GM18873 (cell line): ENCODE data around the gene TRAF1.

Experiments used
- ATAC-seq: cut with Tn5 transposase; IDR thresholded peaks from one replicate; pipeline ENCODE4 v1.9.1; 2021; ENCODE audit warnings: mild to moderate bottlenecking, moderate library complexity, moderate number of reproducible peaks; ENCODE audit not compliant: unreplicated experiment, low FRiP score

Gene TRAF1

DNA sequence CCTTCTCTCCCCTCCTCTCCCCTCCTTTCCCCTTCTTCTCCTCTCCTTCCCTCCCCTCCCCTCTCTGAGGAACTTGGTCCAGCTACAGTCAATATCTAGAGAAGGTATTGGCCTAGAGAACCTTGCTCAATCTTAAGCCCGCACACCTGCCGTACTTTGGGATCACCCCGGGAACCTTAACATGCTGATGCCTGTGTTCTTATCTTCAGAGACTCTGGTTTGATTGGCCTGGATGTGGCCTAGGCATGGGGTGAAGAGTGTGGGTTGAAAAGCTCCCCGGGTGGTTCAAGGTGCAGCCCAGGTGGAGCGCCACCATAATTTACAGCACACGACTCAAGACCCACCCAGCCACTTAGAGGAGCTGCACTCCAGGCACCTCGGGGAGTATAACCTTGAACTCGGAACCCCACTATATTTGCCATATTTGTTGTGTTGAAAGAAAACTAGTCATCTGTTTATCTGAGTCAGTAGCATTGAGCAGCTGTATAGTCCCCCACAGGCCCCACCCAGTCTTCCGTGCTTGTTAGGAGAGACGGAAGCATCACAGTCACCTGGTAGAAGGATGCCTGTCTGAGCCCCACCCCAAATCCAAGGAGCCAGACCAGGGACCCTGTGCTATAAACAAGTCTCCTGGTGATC is 35.2 kb downstream of the TRAF1 start:
- no peak for ATAC-seq

DNA sequence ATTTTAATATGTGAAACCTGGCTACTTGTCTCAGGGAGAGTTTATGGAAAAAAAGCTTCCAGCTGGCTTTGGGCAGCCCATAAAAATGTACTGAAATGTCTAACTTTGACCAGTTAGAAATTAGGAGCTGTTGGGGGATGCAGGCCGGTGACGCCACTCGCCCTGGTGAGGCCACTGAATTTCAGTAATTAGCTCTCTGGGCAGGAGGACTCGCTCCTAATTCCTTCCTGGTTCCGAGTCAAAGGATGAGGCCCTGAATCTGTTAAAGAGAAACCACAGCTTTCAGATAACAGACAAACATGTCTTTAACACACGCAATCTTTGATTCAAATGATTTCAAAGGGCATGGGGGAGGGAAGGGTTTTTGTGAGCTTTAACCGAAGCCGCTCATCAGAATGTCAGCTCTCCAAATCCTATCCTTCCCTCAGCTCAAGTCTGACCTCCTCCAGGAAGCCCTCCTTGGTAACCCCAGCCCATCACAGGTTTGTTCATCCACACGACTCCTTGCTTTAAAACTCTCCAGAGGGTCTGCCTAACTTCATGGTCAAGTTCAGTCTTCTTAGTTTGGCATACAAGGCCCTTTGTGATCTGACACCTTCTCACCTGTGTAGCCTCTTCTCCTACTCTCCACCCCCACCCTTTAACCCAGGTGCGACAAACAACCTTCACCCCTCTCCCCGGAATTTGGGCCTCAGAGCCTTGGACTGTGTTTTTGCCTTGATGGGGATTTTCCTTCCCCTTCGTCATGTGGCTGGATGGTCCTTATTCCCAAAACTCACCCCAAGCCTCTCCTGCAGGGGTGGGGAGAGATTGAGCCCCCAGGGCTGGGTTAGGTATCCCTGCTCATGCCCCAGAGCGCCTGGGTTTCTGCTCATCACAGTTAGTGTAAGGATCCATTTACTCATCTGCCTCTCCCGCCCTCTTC is 36.0 kb downstream of the TRAF1 start:
- no peak for ATAC-seq

DNA sequence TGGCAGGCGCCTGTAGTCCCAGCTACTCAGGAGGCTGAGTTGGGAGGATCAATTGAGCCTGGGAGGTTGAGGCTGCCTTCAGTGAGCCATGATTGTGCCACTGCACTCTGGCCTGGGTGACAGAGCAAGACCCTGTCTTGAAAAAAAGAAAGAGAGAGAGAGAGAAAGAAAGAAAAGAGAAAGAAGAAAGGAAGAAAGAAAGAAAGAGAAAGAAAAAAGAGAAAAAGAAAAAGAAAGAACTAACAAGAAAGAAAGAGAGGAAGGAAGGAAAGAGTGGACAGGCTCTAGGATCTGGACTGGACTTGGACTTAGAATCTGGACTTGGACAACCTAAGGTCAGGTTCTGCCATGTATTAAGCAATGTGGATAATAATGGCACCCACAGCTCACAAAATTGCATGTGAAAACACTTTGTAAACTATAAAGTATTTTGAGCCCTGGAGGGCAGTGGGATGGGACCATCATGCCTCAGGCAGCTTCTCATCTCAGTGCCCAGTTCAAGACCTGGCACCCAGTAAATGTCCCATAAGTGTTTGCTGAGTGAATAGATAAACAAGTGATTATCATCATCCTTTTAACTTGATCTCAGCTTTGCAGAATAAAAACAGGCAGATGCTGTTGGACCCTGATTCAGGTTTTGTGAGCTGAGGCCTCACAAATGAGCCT is 36.9 kb downstream of the TRAF1 start:
- no peak for ATAC-seq

DNA sequence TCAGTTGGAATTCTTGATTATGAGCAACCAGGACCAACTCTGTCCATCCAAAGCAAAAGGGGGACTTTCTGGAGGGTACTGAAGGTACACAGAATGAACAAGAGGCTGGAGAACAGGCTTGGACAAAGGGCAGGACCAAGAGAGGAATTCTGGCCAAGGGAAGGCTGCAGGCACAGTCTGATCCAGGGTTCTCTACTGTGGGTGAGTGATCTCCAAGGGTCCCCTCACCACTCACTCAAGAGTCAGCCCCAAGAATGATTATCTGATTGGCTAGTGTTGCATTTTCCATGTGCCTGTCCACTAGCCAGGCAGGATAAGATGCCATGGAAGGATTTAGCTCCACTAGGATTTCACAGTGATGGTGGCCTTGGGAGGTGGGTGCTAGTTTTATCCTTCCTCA is 38.0 kb downstream of the TRAF1 start:
- ATAC-seq: no peak

DNA sequence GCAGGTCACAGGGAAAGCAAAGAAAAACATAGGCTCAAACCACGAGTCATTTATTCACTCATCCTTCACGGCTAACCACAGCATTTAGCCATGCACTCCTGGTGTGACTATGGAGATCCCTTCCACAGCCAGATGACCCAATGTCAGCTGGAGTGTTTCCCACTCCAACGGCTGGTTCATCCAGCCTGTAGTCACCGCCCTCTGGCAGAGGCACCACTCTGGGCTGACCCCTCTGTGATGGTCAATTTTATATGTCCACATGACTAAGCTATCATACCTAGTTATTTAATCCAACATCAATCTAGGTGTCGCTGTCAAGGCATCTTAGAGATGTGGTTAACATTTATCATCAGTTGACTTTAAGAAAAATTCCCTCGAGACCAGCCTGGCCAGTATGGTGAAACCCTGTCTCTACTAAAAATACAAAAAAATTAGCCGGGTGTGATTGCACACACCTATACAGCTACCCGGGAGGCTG is 40.1 kb downstream of the TRAF1 start:
- ATAC-seq: no peak

DNA sequence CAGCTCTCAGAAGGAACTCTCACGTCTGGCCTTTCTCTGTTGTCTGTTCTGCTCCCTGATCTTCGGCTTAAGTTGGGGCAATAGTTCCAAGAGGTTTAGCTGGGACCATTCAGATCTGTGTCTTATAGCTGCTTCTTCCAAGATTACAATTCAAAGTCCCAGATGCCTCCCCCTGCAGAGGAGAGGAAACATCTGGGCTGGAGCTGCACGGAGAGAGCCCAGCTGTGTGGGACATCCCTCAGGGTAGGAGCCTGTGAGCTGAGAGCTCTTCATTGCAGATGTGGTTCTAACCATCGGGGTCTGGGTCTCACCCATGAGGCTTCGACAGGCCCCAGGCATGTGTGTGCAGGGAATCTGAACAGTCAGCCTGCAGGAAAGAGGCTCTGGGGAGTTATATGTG is 40.6 kb downstream of the TRAF1 start:
- no peak for ATAC-seq

DNA sequence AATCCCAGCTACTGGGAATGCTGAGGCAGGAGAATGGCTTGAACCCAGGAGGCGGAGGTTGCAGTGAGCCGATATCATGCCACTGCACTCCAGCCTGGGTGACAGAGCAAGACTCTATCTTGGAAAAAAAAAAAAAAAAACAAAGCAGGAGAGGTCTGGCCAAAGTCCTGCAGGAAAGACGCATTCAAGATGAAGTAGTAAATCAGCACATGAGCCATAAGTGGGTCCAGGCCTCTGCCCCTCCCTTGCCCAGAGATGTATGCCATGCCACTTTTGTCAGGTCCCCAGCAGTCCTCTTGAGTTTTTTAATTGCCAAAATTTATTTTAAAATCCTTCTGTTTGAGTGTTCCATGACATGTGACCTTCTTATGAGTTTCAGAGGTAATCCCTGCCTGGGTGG is 41.1 kb downstream of the TRAF1 start:
- no peak for ATAC-seq

DNA sequence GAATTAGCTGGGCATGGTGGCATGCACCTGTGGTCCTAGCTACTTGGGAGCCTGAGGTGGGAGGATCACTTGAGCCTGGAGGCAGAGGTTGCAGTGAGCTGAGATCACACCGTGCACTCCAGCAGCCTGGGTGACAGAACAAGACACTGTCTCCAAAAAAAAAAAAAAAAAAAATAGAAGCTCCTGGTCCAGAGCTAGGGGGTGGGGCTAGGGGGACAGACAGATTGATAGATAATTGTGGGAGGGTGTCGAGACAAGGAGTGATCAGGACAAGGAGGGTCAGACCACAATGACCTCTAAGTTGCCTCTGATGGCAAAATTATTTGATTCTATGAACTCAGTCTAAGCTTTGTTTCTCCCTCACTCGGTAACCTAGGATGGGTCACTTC is 43.0 kb downstream of the TRAF1 start:
- no peak for ATAC-seq

DNA sequence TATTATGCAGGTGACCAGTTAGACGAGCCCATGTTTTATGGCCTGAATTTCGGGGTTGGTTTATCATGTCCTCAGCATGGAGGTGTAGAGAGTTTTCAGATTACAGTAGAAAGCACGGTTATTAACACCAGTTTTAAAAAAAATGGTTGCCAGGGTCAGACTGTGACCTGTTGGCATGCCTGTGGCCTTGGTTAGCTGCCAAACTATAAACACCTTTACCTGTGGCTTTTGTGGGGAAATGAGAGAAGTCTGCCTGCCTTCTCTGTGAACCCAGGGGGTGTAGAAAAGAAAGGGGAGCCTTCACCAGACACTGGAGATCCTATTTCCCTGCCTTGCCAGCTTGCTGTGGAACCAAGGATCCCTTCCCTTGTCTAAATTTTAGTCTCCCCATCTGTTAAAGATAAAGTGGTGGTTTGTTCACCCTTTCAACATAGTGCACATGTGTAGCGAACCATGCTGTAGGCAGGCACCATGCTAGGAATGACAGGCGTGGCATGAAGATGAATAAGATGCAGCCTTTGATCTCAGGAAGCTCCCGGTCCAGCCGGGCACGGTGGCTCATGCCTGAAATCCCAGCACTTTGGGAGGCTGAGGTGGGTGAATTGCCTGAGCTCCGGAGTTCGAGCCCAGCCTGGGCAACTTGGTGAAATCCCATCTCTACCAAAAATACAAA is 43.5 kb downstream of the TRAF1 start:
- ATAC-seq: no peak

DNA sequence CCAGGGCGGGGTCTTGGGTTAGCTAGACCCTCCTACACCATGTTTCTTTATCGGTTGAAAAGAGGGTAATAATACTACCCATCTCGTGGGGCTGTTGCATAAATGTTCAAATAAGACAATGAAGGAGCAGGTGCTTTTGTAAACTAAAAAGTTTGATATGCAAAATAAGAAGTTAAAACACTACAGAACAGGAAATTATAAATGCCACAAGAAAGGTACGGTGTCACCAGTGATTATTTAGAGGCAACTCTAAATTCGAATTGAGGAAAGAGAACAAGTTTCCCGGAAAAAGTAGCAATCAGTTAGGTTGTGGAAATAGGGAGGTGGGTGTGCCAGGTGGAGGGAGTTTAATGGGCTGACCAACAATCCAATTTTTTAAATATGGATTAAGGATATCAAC is 47.1 kb downstream of the TRAF1 start:
- no peak for ATAC-seq

DNA sequence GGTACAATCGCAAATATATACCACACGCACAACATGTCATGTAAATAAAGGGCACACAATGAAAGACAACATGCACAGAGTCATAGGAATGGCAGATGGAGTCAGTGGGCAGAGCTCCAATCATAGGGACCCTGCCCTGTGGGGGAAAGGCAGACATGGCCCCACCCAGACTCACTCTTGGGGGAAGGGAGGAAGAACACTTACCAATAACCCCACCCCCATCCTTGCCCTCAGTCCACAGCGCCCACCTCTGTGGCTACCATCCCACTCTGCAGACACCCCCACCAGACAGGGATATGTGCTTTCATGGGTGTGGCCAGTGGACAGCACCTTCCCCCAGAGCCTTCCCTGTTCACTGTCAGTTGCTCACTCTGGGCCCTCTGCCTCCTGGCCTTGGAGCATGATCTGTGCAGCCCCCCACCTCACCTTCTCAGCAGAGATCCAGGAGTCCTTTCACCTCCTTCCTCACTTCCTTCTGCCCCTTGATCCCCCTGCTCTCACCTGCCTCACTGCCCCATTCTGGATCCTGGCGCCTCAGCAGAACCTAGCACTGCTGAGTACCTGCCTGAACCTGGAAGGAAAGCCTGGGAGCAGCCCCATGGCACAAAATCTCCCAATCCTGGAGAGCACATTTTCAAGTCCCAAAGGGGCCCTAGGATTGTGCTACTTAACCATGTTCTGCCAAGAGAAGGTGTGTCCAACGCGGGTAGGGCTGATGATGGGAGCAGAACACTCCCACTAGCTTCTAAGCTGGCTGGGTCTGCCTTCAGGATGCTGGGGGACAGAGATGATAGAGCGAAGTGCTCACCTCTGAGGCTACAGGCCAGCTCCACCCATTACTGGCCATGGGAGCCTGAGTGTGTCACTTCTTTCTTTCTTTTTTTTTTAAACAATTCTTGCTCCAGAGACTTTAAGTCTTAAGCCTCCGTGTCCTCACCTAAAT is 48.1 kb downstream of the TRAF1 start:
- no peak for ATAC-seq

DNA sequence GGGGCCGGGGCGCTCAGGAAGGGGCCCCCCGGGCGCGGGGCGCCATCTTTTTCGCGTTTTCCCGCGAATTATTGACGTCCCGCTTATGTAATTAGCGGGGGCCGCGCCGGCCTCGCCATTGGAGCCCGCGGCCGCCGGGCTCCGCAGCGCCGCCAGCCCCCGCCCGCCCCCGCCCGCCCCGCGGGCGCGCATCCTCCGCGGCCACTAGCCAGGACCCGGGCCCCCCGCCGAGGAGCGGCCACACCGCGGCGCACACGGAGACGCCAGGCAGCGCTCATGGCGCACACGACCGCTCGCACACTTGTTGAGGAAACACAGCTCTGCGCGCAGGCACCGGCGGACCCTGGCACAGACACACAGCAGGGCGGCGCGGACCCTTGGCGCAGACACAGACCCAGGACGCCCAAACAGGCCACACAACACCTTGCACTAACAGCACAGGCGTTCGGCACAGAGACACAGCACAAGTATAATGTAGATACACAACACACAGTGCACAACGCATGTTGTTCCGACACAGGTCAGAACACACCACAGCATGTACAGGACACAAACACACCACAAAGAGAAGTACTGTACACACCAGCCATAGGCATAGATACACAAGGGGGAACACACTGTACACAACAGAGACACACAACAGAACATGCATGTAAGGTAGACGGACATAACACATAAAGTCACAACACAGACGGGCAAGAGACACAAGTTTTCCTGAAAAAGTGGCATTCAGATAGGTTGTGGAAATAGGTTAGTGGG is 49.1 kb downstream of the TRAF1 start:
- no peak for ATAC-seq

DNA sequence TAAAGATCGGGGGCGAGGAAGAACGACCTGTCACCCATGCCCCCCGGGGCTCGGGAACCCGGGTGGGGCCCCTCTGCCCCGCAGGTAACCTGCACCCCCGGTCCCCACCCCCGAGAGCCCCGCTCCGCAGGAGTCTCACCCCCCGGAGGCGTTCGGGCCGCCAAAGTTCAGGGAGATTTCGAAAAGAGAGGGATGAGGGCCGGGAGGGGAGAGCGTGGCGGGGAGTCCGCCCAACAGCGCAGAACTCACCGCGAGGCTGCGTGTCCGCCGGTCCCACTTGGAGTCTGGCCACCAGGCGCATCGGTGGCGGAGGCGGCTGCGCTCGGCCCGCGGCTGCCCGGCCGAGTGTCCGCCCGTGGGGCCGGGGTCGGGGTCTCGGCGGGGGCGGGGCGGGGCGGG is 49.8 kb downstream of the TRAF1 start, which contains the start of gene PHF19:
PHF19 (minus strand) TSS at position 347 of the 399 bp plus-strand sequence. CDS start 2,447 bp downstream, outside the sequence.
- ATAC-seq: no peak

DNA sequence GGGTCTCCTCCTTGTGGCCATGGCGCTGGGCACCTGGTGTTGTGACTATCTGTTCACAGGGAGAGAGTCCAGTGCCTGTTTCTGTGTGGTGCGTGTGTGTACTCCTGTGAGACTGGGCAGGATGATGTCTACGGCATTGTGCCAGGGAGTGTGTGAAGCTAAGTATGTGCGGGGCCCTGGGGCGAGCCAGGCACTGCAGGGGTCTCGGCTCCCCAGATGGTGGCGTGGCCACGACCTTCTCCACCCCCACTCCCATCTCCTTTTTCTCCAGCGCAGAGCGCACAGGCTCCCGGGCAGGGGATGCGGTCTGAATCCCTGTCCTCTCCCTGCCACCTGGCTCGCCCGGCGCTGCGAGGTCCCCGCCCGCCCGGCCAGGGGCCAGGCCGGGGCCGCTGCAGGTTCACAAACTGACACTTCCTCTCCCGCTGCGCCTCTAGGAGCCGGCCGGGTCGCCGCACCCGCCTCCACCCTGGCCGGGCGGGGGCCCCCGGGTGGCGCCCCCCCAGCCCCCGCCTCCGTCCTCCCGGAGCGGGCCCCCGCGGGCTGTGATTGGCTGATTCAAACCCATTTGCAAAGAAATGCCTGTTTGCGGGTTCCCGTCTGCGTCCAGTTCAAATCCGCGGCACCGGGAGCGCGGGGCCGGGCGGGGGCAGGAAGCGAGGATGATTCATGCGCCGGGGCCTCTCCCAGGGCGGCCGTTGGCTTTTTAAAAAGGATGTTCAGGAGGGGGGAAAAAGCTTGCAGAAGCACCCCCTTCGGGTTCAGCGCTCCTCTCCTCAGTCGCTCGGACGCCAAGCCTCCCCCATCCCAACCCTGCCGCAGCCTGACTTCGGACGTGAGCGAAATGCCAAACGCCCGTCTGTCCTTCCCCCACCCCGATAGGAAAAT is 50.4 kb downstream of the TRAF1 start:
- ATAC-seq: peak; percentile 49

DNA sequence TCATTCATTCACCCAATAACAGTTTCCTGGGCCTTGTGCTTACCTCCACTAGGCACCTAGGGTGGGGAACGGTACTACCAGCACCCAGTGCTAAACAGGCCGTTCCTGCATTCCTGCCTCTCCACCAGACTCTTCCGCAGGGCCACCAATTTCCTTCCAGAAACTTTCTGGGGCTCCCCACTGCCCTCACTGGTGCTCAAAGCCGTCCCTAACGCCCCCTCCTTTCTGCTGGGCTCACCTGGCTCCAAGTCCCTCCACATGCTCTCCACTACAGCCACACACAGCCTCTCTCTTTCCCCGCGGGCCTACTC is 51.0 kb downstream of the TRAF1 start:
- no peak for ATAC-seq

DNA sequence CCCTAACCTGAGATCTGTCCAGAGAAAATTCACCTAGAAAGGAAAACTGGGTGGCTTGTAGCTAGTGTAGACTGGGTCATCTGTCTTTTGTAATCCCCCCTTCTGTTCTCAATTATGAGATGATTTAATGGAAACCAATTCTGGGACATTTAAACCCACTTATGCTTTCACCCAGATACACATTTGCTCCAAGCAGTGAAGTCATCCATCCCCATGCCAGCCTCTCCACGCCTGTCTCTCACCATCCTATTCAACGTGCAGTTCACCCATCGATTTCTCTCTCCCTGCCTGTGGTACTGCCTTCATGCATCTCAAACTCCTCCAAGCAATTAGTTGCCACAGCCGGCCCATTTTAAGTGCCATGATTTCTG is 51.4 kb downstream of the TRAF1 start:
- ATAC-seq: no peak

DNA sequence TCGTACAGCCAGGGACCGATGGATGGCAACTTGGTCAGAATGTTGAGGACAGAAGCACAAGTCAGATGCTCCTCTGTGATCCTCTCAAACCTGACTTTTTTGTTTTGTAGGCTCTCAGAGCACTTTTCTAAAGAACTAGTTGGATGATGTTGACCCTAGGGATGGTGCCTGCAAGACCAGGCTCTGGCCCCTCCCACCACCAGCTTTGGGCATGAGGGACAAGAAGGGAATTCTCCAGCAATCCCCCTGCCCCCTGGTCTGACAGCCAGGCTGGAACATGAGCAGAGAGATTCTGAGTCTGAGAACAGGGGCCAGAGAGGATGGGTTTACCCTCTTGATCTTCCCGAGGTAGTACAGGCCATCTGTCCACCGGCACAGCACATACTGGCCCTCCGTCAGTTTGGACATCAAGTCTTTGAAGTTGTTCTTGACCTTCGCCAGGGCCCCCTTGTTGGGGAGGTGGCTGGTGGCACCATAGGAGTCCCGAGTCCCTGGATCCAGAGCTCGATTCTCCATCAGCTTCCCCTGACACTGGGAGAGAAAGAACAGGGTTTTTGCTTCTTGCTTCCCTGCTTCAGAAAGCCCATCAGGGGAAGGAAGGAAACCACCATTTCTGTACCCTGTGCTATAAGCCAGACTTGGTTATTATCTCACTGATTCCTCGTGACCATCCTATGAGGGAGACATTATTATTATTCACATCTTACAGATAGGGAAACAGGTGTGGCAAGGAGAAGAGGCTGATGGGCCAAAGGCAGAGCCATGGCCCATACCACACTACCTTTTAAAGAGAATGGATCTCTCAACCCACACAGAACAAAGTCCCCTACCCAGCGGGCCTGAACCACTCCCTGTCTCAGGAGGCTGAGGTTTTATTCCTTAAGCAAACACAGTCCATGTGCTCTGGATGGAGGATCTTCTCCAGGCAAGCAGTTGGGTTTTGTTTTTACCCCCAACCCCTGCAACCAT is 52.1 kb downstream of the TRAF1 start:
- no peak for ATAC-seq
